ENCODE data around the gene GPR68.
"Not testable (repeated sequence)": the region's sequence is repeated elsewhere in the genome, so short reads cannot be mapped to it uniquely, and the experiment has no call there.

Gene GPR68

DNA sequence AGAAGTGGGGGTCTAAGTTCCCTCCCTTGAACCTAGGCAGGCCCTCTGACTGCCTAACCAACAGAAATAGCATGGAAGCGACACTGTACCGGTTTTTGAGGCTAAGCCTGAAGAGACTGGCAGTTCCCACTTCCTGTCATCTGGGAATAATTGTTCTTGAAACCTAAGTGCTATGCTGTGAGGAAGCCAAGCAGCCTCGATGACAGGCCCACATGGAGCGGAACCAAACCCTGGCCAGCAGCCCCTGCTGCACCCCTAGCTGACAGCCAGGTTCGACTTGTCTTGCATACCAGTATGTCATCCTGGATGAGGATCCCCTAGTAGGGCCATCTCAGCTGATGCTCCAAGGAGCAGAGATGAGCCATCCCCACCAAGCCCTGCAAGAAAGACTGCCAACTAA, 6.4 kb upstream of the GPR68 start:
- no peaks in the 10 kb centered on the region for H3K9me3 ChIP-seq (ENCODE audit: control insufficient read depth, low read length)
- no peak for DNase-seq (ENCODE audit: low read depth)
- H3K36me3 ChIP-seq (ENCODE audit: control insufficient read depth, insufficient read depth, low read length, severe bottlenecking): no peaks in the 10 kb centered on the region
- no peak overlapping the region for H3K4me3 ChIP-seq (ENCODE audit: low read length)
- peaks cover 5% of the 10 kb centered on the region for H3K4me1 ChIP-seq (ENCODE audit: control insufficient read depth, insufficient read depth, low read length)
- no peaks in the 10 kb centered on the region for H3K27me3 ChIP-seq (replicated peaks; ENCODE audit: control insufficient read depth, insufficient read depth, low read length)
- H3K9ac ChIP-seq (ENCODE audit: low read length): no peak overlapping the region

DNA sequence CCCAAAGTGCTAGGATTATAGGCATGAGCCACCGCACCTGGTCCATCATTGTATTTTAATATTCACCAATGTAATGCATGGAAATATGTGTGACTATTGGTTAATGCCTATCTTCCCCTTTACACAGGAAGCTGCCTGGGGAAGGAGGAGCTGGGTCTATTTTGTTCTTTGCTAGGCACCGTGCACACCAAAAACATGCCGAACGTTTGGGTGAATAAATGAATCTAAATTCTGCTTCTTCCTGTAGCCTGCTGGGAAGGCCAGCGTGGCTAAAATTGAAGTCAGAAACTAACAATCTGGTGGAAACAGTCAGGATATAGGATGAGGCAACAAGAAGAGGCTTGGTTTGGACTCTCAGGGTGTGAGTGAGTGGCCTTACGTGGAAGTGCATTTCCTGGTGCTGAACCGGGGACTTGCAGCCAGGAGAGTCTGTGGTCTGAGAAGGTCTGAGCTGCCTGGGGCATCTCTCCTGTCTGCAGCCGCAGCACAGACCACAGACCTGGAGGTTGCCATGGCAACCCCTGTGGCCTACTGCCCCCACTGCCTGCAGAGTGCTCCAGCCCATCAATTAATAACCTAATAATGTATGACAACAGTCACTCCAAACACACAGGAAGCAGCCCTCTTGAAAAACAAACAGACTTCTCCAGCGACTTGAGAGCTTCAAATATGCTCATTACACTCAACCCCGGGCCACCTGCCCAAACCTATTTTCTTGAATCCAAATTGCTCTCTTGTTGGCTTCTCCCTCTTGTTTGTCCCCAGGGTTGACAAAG, 5.5 kb upstream of the GPR68 start:
- no peak for DNase-seq (ENCODE audit: low read depth)
- no peak overlapping the region for H3K9ac ChIP-seq (ENCODE audit: low read length)

DNA sequence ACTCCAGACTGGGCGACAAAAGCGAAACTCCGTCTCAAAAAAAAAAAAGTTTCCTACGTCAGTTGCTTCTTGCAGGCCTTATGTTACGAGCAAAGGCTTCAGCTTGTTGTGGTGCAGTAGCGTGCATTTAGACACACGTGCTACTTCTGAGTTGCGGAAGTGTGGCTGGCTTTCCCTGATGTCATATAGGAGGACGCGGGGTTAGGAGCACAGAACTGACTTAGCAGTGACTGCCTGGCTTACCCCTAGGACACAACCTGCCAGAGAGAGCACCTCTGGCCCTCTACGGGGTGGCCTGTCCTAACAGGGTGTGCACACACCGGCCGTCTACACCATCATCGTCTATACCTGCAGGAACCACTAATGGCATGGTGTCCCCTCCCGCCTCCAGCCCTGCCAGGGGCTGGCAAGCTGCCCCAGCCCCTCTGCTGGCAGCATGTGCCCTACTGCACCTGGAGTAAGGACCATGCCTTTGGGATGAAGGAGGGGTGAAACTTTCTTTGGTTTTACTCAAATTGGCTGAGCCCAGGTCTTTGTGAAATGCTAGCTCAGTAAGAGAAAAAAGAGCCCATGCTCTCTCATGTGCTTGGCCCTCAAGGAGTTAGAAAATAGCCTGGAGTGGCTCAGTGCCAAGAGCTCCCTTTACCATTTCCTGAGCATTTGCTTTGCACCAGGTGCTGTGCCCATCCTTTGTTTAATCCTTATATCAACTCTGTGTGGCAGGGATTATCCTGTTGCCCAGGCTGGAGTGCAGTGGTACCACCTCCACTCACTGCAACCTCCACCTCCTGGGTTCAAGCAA, 1.7 kb upstream of the GPR68 start:
- Histone ChIP-seq H3K27me3 (replicated peaks; ENCODE audit: control insufficient read depth, insufficient read depth, low read length) (no peaks in the 10 kb centered on the region), H3K9ac (ENCODE audit: low read length) (no peak overlapping the region), H3K4me3 (ENCODE audit: low read length) (no peak overlapping the region), H3K36me3 (ENCODE audit: control insufficient read depth, insufficient read depth, low read length, severe bottlenecking) (no peaks in the 10 kb centered on the region), H3K9me3 (ENCODE audit: control insufficient read depth, low read length) (no peaks in the 10 kb centered on the region), H3K4me1 (ENCODE audit: control insufficient read depth, insufficient read depth, low read length) (peaks cover 21% of the 10 kb centered on the region)
- DNase-seq (ENCODE audit: low read depth): no peak

More for the DNA sequence above, 5.5 kb upstream of the GPR68 start:
- H3K9me3 ChIP-seq (ENCODE audit: control insufficient read depth, low read length): no peaks in the 10 kb centered on the region
- no peaks in the 10 kb centered on the region for H3K27me3 ChIP-seq (replicated peaks; ENCODE audit: control insufficient read depth, insufficient read depth, low read length)
- peaks cover 5% of the 10 kb centered on the region for H3K4me1 ChIP-seq (ENCODE audit: control insufficient read depth, insufficient read depth, low read length)
- H3K36me3 ChIP-seq (ENCODE audit: control insufficient read depth, insufficient read depth, low read length, severe bottlenecking): no peaks in the 10 kb centered on the region
- H3K4me3 ChIP-seq (ENCODE audit: low read length): no peak overlapping the region

DNA sequence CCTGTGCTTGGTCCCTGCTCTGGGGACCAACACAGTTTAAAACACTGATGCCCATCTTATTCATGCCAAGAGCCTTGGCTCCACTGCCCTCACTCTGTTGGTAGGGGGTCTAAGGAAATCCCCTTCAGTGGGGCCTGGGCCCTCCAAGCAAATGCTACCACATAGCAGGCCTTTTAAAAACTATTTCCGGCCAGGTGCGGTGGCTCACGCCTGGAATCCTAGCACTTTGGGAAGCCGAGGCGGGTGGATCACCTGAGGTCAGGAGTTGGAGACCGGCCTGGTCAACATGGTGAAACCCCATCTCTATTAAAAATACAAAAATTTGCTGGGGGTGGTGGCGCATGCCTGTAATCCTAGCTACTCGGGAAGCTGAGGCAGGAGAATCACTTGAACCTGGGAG, 1.1 kb upstream of the GPR68 start:
- not testable (repeated sequence) for H3K36me3 ChIP-seq (ENCODE audit: control insufficient read depth, insufficient read depth, low read length, severe bottlenecking); H3K9ac ChIP-seq (ENCODE audit: low read length); H3K27me3 ChIP-seq (replicated peaks; ENCODE audit: control insufficient read depth, insufficient read depth, low read length); H3K9me3 ChIP-seq (ENCODE audit: control insufficient read depth, low read length); H3K4me3 ChIP-seq (ENCODE audit: low read length); DNase-seq (ENCODE audit: low read depth)
- H3K4me1 ChIP-seq (ENCODE audit: control insufficient read depth, insufficient read depth, low read length): peaks cover 21% of the 10 kb centered on the region

DNA sequence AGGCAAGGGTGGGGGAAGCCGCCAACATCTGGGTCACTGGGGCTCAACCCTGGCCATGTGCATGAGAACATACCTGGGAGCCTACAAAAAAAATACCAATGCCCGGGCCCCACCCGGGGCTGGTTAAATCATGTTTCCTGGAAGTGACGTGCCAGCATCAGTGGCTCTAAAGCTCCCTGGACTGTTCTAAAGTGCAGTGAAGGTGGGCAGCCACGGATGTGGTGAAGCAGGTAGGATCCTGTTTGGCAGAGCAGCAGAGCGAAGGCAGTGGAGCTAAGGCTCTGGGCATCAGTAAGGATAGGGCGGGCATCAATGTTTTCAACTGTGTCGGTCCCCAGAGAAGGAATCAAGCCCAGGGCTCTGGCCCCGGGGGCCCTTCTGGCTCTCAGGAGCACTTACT, 525 bp upstream of the GPR68 start:
- Histone ChIP-seq H3K27me3 (replicated peaks; ENCODE audit: control insufficient read depth, insufficient read depth, low read length) (no peaks in the 10 kb centered on the region), H3K36me3 (ENCODE audit: control insufficient read depth, insufficient read depth, low read length, severe bottlenecking) (no peaks in the 10 kb centered on the region), H3K9me3 (ENCODE audit: control insufficient read depth, low read length) (no peaks in the 10 kb centered on the region), H3K9ac (ENCODE audit: low read length) (no peak overlapping the region), H3K4me1 (ENCODE audit: control insufficient read depth, insufficient read depth, low read length) (peaks cover 21% of the 10 kb centered on the region), H3K4me3 (ENCODE audit: low read length) (peak overlapping the region; percentile 70)
- no peak for DNase-seq (ENCODE audit: low read depth)

DNA sequence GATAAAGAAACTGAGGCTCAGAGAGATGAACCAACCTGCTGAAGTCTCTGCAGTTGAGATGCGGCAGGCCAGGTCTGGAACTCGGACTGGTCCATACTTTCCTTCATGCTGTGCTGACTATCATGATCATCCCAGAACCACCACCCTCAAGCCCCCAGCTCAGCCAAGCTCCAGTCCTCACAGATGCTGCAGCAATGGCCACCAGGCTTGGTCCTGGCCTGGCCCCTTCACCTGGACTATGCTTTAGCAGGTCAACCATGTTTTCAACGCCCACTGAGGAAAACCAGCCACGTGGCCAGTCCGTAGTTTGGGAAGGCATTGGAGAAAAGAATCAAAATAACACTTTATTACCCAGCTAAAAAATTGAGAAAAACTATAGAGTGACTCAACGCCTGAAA, 1.4 kb downstream of the GPR68 start:
- Histone ChIP-seq H3K36me3 (ENCODE audit: control insufficient read depth, insufficient read depth, low read length, severe bottlenecking) (no peaks in the 10 kb centered on the region), H3K27me3 (replicated peaks; ENCODE audit: control insufficient read depth, insufficient read depth, low read length) (no peaks in the 10 kb centered on the region), H3K9ac (ENCODE audit: low read length) (peak overlapping the region; percentile 46), H3K4me1 (ENCODE audit: control insufficient read depth, insufficient read depth, low read length) (peaks cover 21% of the 10 kb centered on the region), H3K9me3 (ENCODE audit: control insufficient read depth, low read length) (no peaks in the 10 kb centered on the region), H3K4me3 (ENCODE audit: low read length) (peak overlapping the region; percentile 70)
- DNase-seq (ENCODE audit: low read depth): no peak

DNA sequence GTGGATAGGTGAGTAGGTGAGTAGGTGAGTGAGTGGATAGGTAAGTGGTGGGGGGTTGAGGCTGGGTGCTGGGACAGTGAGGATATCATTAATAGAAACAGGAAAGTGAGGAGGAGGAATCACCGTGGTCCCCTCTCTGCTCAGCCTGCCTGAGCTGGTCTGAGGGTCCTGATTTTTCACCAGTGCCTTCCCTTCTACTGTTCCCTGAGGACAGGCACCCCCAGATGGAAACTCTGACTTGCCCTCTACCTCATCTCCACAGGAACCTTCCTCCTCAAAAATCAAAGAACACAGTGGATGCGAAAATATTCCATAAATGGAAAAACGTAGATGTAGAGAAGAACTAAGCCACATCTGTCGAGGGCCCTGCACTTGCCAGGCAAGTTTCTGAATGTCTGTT, 1.9 kb downstream of the GPR68 start:
- H3K36me3 ChIP-seq (ENCODE audit: control insufficient read depth, insufficient read depth, low read length, severe bottlenecking): no peaks in the 10 kb centered on the region
- peak overlapping the region; percentile 70 for H3K4me3 ChIP-seq (ENCODE audit: low read length)
- no peaks in the 10 kb centered on the region for H3K27me3 ChIP-seq (replicated peaks; ENCODE audit: control insufficient read depth, insufficient read depth, low read length)
- H3K9ac ChIP-seq (ENCODE audit: low read length): peak overlapping the region; percentile 46
- peaks cover 21% of the 10 kb centered on the region for H3K4me1 ChIP-seq (ENCODE audit: control insufficient read depth, insufficient read depth, low read length)
- no peak for DNase-seq (ENCODE audit: low read depth)
- no peaks in the 10 kb centered on the region for H3K9me3 ChIP-seq (ENCODE audit: control insufficient read depth, low read length)

DNA sequence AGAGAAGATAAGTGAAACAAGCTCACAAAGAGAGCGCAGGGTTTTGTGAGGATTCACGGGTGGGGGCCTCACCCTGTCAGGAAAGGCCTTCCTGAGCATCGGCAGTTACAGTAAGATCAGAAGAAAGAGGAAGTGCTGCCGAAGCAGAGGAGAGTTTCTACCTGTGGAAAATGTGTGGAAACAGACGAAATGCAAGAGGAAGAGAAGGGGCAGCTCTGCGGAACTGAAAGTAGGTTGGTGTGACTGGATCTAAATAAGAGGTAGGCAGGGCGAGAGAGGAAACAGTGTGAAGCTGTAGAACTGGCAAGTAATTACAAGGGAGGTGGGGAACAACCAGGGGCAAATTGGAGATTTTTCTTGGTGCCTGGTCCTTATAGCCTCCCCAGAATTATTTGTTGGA, 2.6 kb downstream of the GPR68 start:
- no peaks in the 10 kb centered on the region for H3K9me3 ChIP-seq (ENCODE audit: control insufficient read depth, low read length)
- H3K4me1 ChIP-seq (ENCODE audit: control insufficient read depth, insufficient read depth, low read length): peaks cover 21% of the 10 kb centered on the region
- no peak overlapping the region for H3K4me3 ChIP-seq (ENCODE audit: low read length)
- H3K36me3 ChIP-seq (ENCODE audit: control insufficient read depth, insufficient read depth, low read length, severe bottlenecking): no peaks in the 10 kb centered on the region
- DNase-seq (ENCODE audit: low read depth): no peak
- H3K27me3 ChIP-seq (replicated peaks; ENCODE audit: control insufficient read depth, insufficient read depth, low read length): no peaks in the 10 kb centered on the region
- no peak overlapping the region for H3K9ac ChIP-seq (ENCODE audit: low read length)

DNA sequence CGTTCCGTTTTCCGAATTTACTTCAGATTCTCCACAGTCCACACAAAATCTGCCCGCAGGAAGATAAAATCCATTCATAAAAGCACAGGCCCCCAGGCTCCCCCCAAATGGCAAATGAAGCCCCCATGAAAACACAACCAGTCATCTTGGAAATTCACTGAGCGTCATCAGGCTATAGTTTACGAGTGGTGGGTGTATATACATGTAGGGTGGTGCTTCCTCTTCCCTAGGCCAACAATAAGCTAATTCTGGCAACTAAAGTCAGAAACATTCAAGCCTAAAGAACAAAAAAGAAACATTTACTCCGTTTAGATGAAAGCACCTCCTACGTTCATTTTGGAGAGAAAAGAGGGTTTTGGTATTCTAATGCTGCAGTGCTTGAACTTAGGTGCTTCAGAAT, 5.8 kb downstream of the GPR68 start:
- H3K36me3 ChIP-seq (ENCODE audit: control insufficient read depth, insufficient read depth, low read length, severe bottlenecking): no peaks in the 10 kb centered on the region
- H3K27me3 ChIP-seq (replicated peaks; ENCODE audit: control insufficient read depth, insufficient read depth, low read length): no peaks in the 10 kb centered on the region
- no peaks in the 10 kb centered on the region for H3K9me3 ChIP-seq (ENCODE audit: control insufficient read depth, low read length)
- no peak for DNase-seq (ENCODE audit: low read depth)
- H3K4me3 ChIP-seq (ENCODE audit: low read length): no peak overlapping the region
- no peak overlapping the region for H3K9ac ChIP-seq (ENCODE audit: low read length)
- H3K4me1 ChIP-seq (ENCODE audit: control insufficient read depth, insufficient read depth, low read length): peaks cover 11% of the 10 kb centered on the region

DNA sequence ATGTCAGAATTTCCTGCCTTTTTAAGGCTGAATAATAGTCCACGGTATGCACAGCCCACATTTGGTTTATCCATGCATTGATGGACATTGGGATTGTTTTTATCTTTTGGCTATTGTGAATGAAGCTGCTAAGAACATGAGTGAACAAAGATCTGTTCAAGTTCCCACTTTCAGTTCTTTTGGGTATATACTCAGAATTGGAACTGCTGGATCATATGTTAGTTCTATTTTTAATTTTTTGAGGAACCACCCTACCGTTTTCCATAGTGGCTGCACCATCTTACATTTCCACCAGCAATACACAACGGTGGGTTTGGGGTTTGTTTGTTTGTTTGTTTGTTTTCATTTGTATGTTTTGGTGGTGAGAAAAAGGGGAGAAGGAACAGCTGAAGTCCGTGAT, 6.4 kb downstream of the GPR68 start:
- H3K27me3 ChIP-seq (replicated peaks; ENCODE audit: control insufficient read depth, insufficient read depth, low read length): no peaks in the 10 kb centered on the region
- no peak overlapping the region for H3K9ac ChIP-seq (ENCODE audit: low read length)
- H3K9me3 ChIP-seq (ENCODE audit: control insufficient read depth, low read length): no peaks in the 10 kb centered on the region
- H3K4me1 ChIP-seq (ENCODE audit: control insufficient read depth, insufficient read depth, low read length): peaks cover 6% of the 10 kb centered on the region
- no peaks in the 10 kb centered on the region for H3K36me3 ChIP-seq (ENCODE audit: control insufficient read depth, insufficient read depth, low read length, severe bottlenecking)
- no peak for DNase-seq (ENCODE audit: low read depth)
- no peak overlapping the region for H3K4me3 ChIP-seq (ENCODE audit: low read length)

DNA sequence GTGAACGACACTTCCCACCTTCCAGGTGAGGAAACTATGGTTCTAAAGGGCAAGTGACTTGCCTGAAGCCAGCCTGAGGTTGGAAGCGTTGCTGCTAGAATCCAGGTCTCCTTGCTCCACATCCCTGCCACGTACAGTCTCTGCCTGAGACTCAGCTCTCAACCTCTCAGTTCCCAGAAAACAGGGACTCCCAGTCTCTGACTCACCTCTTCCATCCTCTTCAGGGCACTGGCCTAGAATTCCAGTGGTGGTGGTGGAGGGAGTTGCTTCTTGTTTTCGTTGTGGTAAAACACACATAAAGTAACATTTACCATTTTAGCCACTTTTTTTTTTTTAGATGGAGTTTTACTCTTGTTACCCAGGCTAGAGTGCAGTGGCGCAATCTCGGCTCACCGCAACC, 7.3 kb downstream of the GPR68 start:
- Histone ChIP-seq H3K4me3 (ENCODE audit: low read length) (no peak overlapping the region), H3K4me1 (ENCODE audit: control insufficient read depth, insufficient read depth, low read length) (no peaks in the 10 kb centered on the region), H3K27me3 (replicated peaks; ENCODE audit: control insufficient read depth, insufficient read depth, low read length) (no peaks in the 10 kb centered on the region), H3K36me3 (ENCODE audit: control insufficient read depth, insufficient read depth, low read length, severe bottlenecking) (no peaks in the 10 kb centered on the region), H3K9me3 (ENCODE audit: control insufficient read depth, low read length) (no peaks in the 10 kb centered on the region), H3K9ac (ENCODE audit: low read length) (no peak overlapping the region)
- peak; percentile 28 for DNase-seq (ENCODE audit: low read depth)

All from adipocyte (in vitro differentiated cells).